NCI-H345 (cell line): ENCODE results near the gene COPS4.
A peak's percentile ranks its signal among the peaks of the same experiment; 100 is the strongest.
"Not testable (repeated sequence)": the region's sequence is repeated elsewhere in the genome, so short reads cannot be mapped to it uniquely, and the experiment has no call there.

Experiments used
- DNase-seq: peaks from one replicate; lab custom pipeline; 2025; lab: John Stamatoyannopoulos, UW

Gene COPS4

GRCh38 chr4:83023599-83023998 lies 11.4 kb upstream of the COPS4 start:
- not testable (repeated sequence) for DNase-seq

DNA sequence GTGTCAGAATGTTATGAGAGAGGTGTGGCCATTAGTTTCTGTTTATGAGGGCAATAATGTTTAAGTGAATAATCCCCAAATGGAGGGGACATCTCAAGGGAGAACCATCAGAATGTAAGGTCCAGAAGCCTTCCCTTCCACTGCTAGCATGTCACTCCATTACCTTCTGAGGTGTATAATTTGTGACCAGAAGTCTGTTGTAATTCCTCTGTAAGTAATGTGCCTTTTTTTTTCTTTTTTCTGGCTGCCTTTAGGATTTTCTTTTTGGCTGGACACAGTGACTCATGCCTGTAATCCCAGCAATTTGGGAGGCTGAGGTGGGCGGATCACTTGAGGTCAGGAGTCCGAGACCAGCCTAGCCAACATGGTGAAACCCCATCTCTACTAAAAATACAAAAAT lies 10.8 kb upstream of the COPS4 start:
- DNase-seq, result no peak

DNA sequence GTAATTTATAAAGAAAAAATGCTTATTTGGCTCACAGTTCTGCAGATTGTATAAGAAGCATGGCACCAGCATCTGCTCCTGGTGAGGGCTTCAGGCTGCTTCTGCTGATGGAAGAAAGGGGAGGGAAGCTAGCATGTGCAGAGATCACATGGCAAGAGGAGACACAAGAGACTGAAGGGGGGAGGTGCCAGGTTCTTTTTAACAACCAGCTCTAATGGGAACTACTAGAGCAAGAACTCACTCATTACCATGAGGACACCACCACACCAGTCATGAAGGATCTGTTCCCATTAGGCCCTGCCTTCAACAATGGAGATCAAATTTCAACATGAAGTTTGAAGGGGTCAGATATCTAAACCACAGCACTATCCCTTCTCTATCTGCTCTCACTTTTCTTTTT lies 9.4 kb upstream of the COPS4 start:
- DNase-seq, result no peak

GRCh38 chr4:83028976-83029375 lies 6.0 kb upstream of the COPS4 start:
- DNase-seq, result no peak

DNA sequence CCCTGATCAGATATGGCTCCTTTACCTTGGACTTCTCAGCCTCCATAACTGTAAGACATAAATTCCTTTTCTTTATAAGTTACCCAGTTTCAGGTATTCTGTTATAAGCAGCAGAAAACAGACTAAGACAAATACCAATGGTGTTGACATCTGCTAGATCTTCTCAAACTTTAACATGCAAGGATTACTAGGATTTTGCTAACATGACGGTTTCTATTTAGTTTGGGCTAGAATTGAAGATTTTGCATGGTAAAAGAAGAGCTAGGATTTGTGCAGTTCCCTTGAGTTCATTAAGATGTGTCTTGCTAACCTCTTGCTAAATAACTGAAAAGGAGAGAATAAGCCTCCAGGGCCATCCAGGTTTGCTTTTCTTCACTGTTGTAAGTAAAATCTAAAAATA lies 5.3 kb upstream of the COPS4 start:
- DNase-seq, result no peak

DNA sequence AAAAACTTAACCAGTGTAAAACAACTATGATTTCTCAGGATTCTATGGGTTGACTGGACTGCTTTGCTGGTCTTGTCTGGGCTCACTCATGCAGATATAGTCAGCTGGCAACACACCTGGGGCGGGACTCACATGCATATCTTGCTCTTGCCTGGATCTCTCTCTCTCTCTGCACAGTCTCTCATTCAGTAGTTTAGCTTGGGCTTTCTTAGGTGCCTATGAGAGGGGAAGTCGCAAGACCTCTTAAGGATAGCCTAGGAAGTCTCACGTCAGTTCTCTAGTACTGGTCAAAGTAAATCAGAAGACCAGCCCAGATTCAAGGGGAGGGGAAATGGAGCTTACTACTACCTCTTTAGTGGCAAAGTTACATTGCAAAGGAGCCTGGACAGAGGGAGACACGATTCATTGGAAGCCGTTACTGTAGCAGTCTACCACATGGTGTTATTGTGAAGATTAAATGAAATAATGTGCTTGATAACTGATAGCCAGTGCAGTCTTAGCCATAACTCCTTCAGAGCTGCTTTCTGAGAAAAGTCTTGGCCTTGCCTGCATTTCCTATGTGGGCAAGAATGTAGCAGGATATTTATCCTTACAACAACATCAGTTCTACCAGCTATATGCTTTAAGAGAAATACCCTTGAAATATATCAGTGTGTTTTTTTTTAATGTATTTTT lies 2.1 kb downstream of the COPS4 start:
- DNase-seq, result no peak

GRCh38 chr4:83040269-83040668 lies 5.3 kb downstream of the COPS4 start:
- DNase-seq, result no peak

DNA sequence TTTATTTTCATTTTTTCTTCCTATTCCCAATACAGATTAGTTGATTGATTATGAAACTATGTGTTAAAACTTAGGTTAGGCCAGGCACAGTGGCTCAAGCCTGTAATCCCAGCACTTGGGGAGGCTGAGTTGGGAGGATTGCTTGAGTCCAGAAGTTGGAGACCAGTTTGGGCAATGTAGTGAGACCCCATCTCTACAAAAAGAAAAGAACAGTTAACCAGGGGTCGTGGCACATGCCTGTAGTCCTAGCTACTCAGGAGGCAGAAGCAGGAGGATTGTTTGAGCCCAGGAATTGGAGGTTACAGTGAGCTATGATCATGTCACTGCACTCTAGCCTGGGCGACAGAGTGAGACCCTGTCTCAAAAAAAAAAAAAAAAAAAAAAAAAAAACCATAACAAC lies 8.2 kb downstream of the COPS4 start:
- DNase-seq, result not testable (repeated sequence)

- no peak for DNase-seq
Measured at GRCh38 chr4:83043801-83044407, 8.9 kb downstream of the COPS4 start.

GRCh38 chr4:83046693-83047473 lies 11.9 kb downstream of the COPS4 start:
- no peak for DNase-seq

DNA sequence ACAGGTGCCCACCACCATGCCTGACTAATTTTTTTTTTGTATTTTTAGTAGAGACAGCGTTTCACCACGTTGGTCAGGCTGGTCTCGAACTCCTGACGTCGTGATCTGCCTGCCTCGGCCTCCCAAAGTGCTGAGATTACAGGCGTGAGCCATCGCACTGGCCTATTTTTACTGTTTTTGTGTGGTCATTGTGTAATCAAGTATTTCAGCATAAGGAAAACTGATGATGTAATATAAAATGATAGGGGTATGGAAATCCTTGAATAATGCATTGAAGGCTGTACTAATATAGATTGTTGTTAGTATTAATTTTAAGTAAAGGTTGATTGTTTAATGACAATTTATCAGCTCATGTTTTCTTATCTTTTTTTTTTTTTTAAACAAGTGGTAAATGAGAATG lies 13.8 kb downstream of the COPS4 start:
- DNase-seq, result not testable (repeated sequence)

- DNase-seq, result no peak
Measured at GRCh38 chr4:83054928-83055327, 19.9 kb downstream of the COPS4 start.

DNA sequence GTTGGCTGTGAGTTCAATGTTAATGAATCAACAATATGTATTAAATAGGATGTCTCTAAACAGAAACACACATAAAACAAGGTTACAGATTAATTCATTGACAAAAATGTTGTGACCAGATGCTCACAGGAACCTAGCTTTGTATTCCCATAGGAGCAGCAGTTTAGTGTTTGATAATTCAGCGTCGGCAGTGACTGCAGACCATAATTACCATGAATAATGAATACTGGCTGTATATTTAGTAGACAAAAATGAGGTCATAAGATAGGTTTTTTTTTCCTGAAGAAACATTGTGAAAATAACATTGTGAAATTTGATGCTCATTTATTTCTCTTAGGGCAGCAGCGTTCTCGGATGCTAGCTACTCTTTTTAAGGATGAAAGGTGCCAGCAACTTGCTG lies 27.8 kb downstream of the COPS4 start:
- DNase-seq, result no peak

- DNase-seq, result no peak
Measured at GRCh38 chr4:83065266-83065665, 30.3 kb downstream of the COPS4 start.

DNA sequence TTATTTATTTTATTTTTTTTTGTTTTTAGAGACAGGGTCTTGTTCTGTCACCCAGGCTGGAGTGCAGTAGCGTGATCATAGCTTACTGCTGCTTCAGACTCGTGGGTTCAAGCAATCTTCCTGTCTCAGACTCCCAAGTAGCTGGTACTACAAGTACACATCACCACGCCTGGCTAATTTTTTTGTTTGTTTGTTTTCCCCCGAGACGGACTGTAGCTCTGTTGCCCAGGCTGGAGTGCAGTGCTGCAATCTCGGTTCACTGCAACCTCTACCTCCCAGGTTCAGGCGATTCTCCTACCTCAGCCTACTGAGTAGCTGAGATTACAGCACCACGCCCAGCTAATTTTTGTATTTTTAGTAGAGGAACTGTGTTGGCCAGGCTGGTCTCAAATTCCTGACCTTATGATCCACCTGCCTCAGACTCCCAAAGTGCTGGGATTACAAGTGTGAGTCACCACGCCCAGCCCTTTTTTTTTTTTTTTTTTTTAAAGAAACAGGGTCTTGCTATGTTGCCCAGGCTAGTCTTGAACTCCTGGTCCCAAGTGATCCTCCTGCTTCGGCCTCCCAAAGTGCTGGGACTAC lies 32.2 kb downstream of the COPS4 start:
- no peak for DNase-seq

DNA sequence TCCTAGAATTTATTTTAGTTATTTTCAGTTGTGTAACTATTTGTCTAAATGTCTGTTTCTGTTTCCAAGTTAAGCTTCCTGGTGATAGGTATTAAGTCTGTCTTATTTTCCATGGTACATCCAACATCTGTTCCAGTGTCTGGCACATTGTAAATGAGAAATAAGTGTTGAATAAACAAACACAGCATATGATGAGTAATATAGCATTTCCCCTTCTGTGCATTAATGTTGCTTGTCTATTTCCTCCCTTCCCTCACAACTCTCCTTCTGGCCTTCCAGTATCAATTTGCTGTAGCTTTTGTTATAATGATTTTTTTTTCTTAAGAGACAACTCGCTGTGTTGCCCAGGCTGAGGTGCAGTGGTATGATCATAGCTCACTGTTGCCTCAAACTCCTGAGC lies 36.1 kb downstream of the COPS4 start:
- no peak for DNase-seq

GRCh38 chr4:83074086-83074704 lies 39.2 kb downstream of the COPS4 start:
- DNase-seq, result peak; percentile 38

- DNase-seq, result not testable (repeated sequence)
Measured at GRCh38 chr4:83074783-83075182, 39.8 kb downstream of the COPS4 start.

DNA sequence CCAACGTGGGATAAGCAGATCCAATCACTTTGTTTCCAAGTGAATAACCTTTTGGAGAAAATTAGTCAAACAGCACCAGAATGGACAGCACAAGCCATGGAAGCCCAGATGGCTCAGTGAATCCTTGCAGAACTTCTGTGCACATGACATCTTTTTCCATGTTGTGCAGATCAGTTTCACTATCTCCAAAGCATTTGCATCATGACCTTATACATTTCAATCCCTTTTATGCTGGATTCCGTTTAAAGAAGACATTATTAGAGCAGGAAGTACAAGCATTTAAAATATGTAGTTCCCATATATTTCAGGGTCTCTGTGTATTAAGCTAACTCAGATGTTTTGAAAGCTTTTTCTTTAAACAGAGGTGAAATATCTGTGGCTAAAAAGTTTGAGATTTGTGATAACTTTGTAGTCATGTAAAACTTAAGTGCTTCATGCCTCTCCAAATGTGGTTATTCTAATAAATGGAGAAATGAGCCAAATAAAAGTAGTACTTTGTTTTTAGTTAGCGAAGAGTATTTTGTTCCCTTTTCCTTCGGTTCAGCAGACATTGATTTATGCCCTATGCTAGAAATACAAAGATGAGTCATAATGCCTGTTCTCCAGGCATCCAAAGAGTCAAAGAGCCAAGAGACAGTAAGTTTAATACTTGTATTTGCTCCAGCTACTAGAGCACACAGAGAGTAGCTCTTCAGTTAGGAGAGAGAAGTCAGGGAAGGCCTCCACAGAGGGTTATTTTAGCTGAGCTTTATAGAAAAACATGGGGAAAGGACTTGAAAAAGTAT lies 40.5 kb downstream of the COPS4 start:
- no peak for DNase-seq

DNA sequence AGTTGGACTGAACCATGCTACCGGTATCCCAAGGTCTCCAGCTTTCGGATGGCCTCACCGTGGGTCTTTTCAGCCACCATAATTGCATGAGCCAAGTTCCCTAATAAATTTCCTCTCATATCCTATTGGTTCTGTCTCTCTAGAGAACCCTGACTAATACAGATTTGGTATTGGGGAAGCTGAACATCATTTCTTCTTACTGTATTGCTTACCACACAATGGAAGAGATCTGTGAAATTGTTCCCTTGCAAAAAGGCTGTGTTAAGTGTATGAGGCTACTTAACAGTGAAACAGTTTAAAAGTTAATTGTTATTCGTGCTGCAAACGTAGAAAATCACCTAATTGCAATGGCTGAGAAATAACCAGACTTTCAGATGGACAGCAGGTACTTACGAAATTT lies 45.6 kb downstream of the COPS4 start:
- no peak for DNase-seq

DNA sequence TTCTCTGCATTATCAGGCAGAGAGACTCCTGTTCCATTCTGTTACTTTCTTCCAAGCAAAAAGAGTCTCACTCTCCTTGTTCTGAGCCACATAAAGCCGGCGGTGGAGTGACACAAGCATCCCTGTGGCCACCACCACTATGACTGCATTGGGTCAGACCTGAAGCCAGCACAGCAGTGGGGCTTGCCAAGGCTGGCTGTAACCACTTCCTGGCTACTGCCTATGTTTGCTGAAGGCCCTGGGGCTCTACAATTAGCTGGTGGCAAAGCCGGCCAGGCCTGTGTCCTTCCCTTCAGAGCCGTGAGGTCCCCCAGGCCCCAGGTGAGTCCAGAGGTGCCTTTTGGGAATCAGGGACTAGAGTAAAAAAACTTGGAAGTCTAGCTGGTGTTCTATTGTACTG lies 47.8 kb downstream of the COPS4 start:
- DNase-seq, result no peak
